NCI-H526 treated with DMSO at 0.1 percent for 48 hours (cell line): ENCODE data around the gene LIN7C.

Experiments
- DNase-seq: peaks from one replicate; lab custom pipeline; 2025; lab: John Stamatoyannopoulos, UW

Gene LIN7C

GRCh38 chr11:27447288-27448183 lies 59.0 kb downstream of the LIN7C start:
- no peak for DNase-seq

- DNase-seq = no peak
These were observed 60.9 kb downstream of the LIN7C start for GRCh38 chr11:27445625-27446024.

- peak; percentile 30 for DNase-seq
These were observed 61.8 kb downstream of the LIN7C start for GRCh38 chr11:27444801-27445215.
